Measurements from ENCODE around the gene GHRL.

GHRL gene

DNA sequence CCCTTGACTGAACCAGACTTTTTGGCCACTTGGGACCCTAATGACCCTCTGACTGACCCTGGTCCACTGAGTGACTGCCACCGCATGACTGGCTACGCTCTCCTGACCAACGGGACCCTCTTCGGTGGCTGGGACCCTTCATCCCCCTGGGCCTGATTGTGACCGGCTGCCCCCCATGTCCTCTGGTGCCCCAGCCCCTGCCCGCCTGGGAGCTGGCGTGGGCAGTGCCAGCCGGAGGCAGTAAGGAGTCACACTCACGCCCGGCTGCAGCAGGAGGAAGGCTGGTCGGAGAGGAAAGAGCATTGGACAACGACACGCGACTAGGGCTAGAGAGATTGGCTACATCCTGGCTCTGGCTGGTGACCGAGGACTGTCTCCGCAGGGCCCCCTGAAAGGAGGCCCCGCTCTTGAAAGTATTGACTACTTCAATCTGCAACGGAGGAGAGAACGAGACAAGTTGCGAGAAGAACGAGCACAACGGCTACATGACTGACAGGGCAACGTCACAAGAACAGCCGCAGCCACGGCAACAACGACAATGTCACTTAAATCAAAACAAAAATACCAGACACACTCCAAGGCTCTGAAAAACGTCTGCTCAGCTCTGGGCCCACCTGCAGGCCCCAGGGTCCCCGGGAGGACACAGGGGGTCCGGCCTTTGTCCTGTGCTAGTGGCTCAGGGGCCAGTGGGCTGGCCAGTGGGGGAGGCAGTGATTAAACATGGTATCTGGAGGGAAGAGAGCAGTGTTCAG lies 43.3 kb upstream of the GHRL start:
- Histone ChIP-seq H2AFZ (ENCODE audit: low read length, unreplicated experiment) (no peak overlapping the region), H3K36me3 (ENCODE audit: insufficient read depth, low read length) (no peaks in the 10 kb centered on the region), H3K27ac (ENCODE audit: low read depth, low read length) (no peak overlapping the region), H3K4me3 (ENCODE audit: low read depth, low read length) (no peak overlapping the region), H3K79me2 (ENCODE audit: control insufficient read depth, insufficient read depth, low read length, unreplicated experiment) (no peaks in the 10 kb centered on the region), H3K4me1 (ENCODE audit: control insufficient read depth, insufficient read depth, low read length, unreplicated experiment) (no peaks in the 10 kb centered on the region), H3K27me3 (ENCODE audit: insufficient read depth, low read length) (peaks cover 34% of the 10 kb centered on the region)

DNA sequence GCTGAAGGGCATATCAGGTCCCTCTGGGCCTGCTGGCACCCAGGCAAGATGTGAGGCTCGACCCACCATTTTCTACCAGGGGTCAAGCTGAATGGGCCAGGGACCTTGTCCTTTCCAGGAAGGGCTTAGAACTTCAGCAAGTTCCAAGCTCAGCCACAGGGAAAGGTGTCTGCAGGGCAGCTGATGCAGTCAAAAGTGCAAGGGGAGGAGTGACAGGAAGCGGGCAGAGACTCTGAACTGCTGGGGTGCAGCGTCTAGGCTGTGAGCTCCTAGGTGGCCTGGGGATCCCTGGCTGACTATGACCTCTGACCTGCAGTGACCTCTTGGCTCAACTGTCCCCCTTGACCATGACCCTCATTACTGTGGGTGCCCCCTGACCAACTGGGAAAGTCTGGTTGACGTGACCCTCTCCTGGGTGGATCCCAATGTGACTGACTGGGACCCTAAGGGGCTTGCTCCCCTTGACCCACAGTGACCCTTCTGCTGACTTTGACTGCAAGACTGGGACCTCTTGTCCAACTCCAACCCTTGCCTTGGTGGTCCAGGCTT lies 42.5 kb upstream of the GHRL start:
- Histone ChIP-seq H3K4me1 (ENCODE audit: control insufficient read depth, insufficient read depth, low read length, unreplicated experiment) (no peaks in the 10 kb centered on the region), H2AFZ (ENCODE audit: low read length, unreplicated experiment) (no peak overlapping the region), H3K27me3 (ENCODE audit: insufficient read depth, low read length) (peaks cover 40% of the 10 kb centered on the region), H3K27ac (ENCODE audit: low read depth, low read length) (no peak overlapping the region), H3K36me3 (ENCODE audit: insufficient read depth, low read length) (no peaks in the 10 kb centered on the region), H3K4me3 (ENCODE audit: low read depth, low read length) (no peak overlapping the region), H3K79me2 (ENCODE audit: control insufficient read depth, insufficient read depth, low read length, unreplicated experiment) (no peaks in the 10 kb centered on the region)

DNA sequence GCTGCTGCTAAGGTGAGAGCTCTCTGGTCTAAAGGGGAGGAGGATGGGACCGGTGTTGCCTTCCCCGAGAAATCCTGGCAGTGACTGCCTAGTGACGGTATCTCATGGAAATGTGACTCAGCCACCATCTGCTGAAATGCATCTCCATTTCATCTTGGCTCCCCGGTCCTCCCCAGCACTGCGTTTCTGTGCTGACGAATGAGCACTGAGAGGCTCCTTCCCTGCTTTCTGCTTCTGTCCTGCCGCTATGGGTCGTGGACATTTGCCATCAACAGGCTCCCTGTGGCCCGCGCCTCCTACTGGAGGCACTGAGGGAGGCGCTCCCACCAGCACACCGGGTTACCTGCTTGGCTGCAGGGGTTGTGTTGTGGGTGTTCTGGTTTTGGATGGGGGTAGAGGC lies 41.7 kb upstream of the GHRL start:
- Histone ChIP-seq H3K79me2 (ENCODE audit: control insufficient read depth, insufficient read depth, low read length, unreplicated experiment) (no peaks in the 10 kb centered on the region), H3K4me1 (ENCODE audit: control insufficient read depth, insufficient read depth, low read length, unreplicated experiment) (no peaks in the 10 kb centered on the region), H3K27ac (ENCODE audit: low read depth, low read length) (no peak overlapping the region), H3K4me3 (ENCODE audit: low read depth, low read length) (no peak overlapping the region), H2AFZ (ENCODE audit: low read length, unreplicated experiment) (no peak overlapping the region), H3K36me3 (ENCODE audit: insufficient read depth, low read length) (no peaks in the 10 kb centered on the region), H3K27me3 (ENCODE audit: insufficient read depth, low read length) (peaks cover 48% of the 10 kb centered on the region)

DNA sequence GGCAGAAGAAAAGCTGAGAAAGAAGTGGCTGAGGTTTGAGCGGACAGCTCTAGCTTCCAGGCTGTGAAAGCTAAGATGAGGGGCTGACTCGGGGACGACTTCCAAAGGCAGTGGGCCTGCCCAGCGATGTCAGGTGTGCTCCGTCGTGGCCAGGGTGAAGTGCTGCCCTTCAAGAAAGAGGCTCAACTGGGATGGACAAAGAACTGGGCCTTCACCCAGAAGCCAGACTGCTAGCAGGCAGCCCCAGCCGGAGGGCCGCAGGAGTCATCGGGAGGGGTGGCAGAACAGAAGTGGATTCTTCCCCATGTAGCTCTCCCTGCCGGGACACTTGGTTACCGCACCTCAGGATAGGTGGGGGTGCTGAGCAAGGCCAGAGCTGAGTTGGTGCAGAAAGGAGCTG lies 41.3 kb upstream of the GHRL start:
- Histone ChIP-seq H3K4me1 (ENCODE audit: control insufficient read depth, insufficient read depth, low read length, unreplicated experiment) (no peaks in the 10 kb centered on the region), H3K79me2 (ENCODE audit: control insufficient read depth, insufficient read depth, low read length, unreplicated experiment) (no peaks in the 10 kb centered on the region), H3K4me3 (ENCODE audit: low read depth, low read length) (no peak overlapping the region)

DNA sequence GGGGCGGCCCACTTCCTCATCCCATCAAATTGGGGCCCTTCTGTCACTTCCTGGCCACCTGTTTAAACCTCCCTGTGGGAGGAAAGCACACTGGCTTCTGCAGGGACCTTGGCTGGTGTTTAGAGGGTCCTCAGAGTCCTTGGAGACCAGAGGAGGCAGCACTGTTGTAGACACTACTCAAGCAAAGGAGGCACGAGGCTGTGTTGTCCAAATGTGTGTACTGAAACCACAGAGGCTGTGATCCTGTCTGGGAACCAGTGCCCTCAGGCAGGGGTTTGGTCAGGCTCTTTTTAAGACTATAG lies 40.6 kb upstream of the GHRL start:
- Histone ChIP-seq H2AFZ (ENCODE audit: low read length, unreplicated experiment) (no peak overlapping the region), H3K27ac (ENCODE audit: low read depth, low read length) (no peak overlapping the region), H3K36me3 (ENCODE audit: insufficient read depth, low read length) (no peaks in the 10 kb centered on the region), H3K4me1 (ENCODE audit: control insufficient read depth, insufficient read depth, low read length, unreplicated experiment) (no peaks in the 10 kb centered on the region), H3K4me3 (ENCODE audit: low read depth, low read length) (no peak overlapping the region), H3K79me2 (ENCODE audit: control insufficient read depth, insufficient read depth, low read length, unreplicated experiment) (no peaks in the 10 kb centered on the region), H3K27me3 (ENCODE audit: insufficient read depth, low read length) (peaks cover 60% of the 10 kb centered on the region)

More for the DNA sequence above, 41.3 kb upstream of the GHRL start:
- H3K27me3 ChIP-seq (ENCODE audit: insufficient read depth, low read length), result peaks cover 52% of the 10 kb centered on the region
- no peaks in the 10 kb centered on the region for H3K36me3 ChIP-seq (ENCODE audit: insufficient read depth, low read length)
- H2AFZ ChIP-seq (ENCODE audit: low read length, unreplicated experiment), result no peak overlapping the region
- H3K27ac ChIP-seq (ENCODE audit: low read depth, low read length), result no peak overlapping the region

DNA sequence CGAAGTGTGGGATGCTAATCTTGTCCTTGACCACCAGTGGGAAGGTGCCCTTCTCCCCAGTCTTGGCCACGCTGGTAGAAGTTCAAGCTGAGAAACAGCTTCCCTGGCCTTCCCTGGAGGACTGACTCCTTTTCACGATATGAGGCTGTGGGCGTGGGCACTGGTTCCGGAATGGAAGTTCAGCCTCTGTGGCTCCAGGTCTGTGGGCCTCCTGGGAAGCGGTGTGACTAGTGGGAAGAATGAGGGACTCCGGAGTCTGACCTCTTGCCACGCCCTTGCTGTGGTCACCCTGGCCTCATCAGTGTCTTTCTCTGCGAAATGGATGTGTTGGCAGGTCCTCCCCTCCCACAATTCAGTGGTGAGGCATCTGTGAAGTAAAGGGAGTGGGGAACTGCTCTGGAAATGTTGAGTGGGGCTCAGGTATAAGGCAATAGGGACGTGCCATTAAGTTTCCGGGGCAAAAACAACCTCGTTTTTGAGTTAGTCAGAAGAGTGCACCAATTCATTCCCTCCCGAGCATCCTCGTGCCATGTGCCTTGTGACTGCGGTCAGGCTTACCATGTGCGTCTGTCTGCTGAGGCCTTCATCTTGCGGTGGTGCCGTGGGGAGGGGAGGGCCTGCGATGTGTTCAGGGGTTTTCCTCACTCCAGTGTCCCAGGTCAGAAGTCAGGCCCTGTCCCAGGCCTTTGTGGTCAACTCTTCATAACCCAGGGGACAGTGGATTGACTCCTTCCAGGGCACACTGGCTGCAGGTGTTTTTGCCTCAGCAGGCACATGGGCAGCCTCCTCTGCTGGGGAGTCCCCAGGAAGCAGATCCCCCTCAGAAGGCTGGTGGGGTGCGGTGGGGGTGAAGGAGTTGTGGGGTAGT lies 40.0 kb upstream of the GHRL start:
- Histone ChIP-seq H3K4me1 (ENCODE audit: control insufficient read depth, insufficient read depth, low read length, unreplicated experiment) (no peaks in the 10 kb centered on the region), H3K27me3 (ENCODE audit: insufficient read depth, low read length) (peaks cover 65% of the 10 kb centered on the region), H3K36me3 (ENCODE audit: insufficient read depth, low read length) (no peaks in the 10 kb centered on the region), H3K79me2 (ENCODE audit: control insufficient read depth, insufficient read depth, low read length, unreplicated experiment) (no peaks in the 10 kb centered on the region), H3K4me3 (ENCODE audit: low read depth, low read length) (no peak overlapping the region), H2AFZ (ENCODE audit: low read length, unreplicated experiment) (no peak overlapping the region), H3K27ac (ENCODE audit: low read depth, low read length) (no peak overlapping the region)

DNA sequence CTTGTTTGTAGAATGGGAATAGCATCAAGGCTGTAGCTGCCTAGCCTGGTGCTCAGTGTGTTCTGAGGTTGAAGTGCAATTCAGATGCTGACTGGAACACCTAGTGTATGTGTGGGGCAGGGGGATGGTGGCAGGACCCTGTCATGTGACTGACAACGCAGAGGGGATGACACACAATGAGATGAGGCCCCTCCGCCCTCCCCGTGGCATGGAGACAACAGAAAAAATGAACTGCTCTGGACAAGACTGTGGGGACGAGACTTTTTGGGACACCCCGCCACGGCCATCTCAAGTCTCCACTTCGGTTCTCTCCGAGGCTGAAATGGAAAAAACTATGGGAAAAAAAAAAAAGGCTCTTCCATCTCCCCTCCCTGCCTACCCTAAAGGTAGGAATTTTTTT lies 38.6 kb upstream of the GHRL start:
- H3K27me3 ChIP-seq (ENCODE audit: insufficient read depth, low read length), result peaks cover 79% of the 10 kb centered on the region

DNA sequence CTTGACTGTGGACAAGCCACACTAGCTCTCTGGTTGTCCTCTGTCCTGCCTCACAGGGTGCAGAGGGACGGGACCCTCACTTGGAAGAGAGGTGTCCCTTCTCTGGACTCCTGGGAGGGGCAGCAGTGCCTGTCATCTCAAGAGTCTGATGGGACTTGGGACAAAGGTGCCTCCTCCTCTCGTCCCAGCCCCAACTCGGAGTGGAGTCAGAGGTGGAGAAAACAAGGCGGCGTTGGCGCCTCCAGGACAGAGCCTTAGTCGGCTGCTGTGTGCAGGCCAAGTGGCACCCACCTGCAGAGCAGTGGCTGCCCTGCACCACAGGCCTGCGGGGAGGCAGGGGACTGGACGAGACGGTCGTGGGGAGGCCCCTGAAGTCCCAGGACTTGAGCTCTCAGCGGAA lies 37.6 kb upstream of the GHRL start:
- Histone ChIP-seq H3K27me3 (ENCODE audit: insufficient read depth, low read length) (peaks cover 89% of the 10 kb centered on the region), H3K4me3 (ENCODE audit: low read depth, low read length) (no peak overlapping the region), H3K36me3 (ENCODE audit: insufficient read depth, low read length) (no peaks in the 10 kb centered on the region), H3K4me1 (ENCODE audit: control insufficient read depth, insufficient read depth, low read length, unreplicated experiment) (no peaks in the 10 kb centered on the region), H3K27ac (ENCODE audit: low read depth, low read length) (no peak overlapping the region), H3K79me2 (ENCODE audit: control insufficient read depth, insufficient read depth, low read length, unreplicated experiment) (no peaks in the 10 kb centered on the region), H2AFZ (ENCODE audit: low read length, unreplicated experiment) (no peak overlapping the region)

More for the DNA sequence above, 38.6 kb upstream of the GHRL start:
- H2AFZ ChIP-seq (ENCODE audit: low read length, unreplicated experiment), result no peak overlapping the region
- no peaks in the 10 kb centered on the region for H3K36me3 ChIP-seq (ENCODE audit: insufficient read depth, low read length)
- H3K27ac ChIP-seq (ENCODE audit: low read depth, low read length), result no peak overlapping the region
- H3K79me2 ChIP-seq (ENCODE audit: control insufficient read depth, insufficient read depth, low read length, unreplicated experiment), result no peaks in the 10 kb centered on the region
- H3K4me1 ChIP-seq (ENCODE audit: control insufficient read depth, insufficient read depth, low read length, unreplicated experiment), result no peaks in the 10 kb centered on the region
- no peak overlapping the region for H3K4me3 ChIP-seq (ENCODE audit: low read depth, low read length)

DNA sequence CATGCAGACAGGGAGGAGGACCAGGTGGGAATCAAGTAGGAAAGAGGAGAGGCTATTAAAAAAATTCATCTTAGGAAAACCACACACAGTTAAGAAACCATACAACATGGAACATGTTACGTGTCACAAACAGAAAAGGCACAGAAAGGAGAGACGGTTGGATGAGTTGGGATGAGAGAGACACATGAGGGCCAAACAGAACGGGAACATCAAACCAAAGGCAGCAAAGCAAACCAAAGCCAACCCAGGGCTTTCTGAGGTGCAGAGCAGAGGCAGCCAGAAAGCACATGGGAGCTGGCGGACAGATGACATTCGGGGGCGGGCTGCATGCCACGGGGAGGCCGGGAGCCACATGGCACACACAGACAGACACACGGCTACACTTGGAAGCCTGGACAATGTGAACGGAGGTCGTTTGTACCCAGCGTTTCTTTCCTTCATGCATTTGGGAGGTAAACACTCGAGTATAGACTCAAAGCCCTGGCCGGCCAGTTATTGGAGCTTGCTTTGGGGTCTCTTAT lies 36.8 kb upstream of the GHRL start:
- Histone ChIP-seq H3K27ac (ENCODE audit: low read depth, low read length) (no peak overlapping the region), H3K27me3 (ENCODE audit: insufficient read depth, low read length) (peaks cover 96% of the 10 kb centered on the region), H3K36me3 (ENCODE audit: insufficient read depth, low read length) (no peaks in the 10 kb centered on the region), H3K4me1 (ENCODE audit: control insufficient read depth, insufficient read depth, low read length, unreplicated experiment) (no peaks in the 10 kb centered on the region), H2AFZ (ENCODE audit: low read length, unreplicated experiment) (no peak overlapping the region), H3K79me2 (ENCODE audit: control insufficient read depth, insufficient read depth, low read length, unreplicated experiment) (no peaks in the 10 kb centered on the region), H3K4me3 (ENCODE audit: low read depth, low read length) (no peak overlapping the region)

DNA sequence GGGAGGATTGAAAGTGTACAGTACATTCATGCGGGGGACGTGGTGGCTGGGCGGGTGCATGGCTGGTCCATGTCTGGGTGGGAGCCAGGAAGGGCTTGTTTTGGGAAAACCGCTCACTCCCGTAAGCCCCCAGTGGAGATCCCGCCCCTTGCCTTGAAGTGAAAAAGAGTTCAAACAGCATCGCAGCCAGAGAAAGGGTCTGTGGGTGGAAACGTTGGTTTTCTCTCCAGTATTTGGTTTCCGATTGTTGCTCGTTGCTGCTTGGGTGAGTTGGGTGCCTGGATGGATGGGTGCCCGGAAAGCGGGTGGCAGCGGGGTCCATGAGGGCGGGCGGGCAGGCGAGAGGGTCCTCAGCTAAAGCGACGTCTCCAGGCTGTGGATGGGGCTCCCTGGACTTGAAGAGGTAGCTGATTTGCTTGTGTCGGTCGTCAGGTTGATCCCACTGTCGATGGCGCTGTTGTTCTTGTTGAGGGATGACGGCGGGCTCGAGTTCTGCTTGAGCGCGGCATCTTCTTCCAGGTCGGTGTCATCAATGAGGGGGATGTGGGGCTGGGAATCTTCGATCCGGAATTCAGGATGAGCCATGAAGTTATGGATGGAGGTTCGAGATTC lies 35.8 kb upstream of the GHRL start:
- Histone ChIP-seq H3K4me3 (ENCODE audit: low read depth, low read length) (no peak overlapping the region), H3K4me1 (ENCODE audit: control insufficient read depth, insufficient read depth, low read length, unreplicated experiment) (no peaks in the 10 kb centered on the region), H3K36me3 (ENCODE audit: insufficient read depth, low read length) (no peaks in the 10 kb centered on the region), H2AFZ (ENCODE audit: low read length, unreplicated experiment) (no peak overlapping the region), H3K27me3 (ENCODE audit: insufficient read depth, low read length) (peaks cover 90% of the 10 kb centered on the region), H3K79me2 (ENCODE audit: control insufficient read depth, insufficient read depth, low read length, unreplicated experiment) (no peaks in the 10 kb centered on the region), H3K27ac (ENCODE audit: low read depth, low read length) (no peak overlapping the region)
